ENCODE measurements around the gene RPTOR.

DNA sequence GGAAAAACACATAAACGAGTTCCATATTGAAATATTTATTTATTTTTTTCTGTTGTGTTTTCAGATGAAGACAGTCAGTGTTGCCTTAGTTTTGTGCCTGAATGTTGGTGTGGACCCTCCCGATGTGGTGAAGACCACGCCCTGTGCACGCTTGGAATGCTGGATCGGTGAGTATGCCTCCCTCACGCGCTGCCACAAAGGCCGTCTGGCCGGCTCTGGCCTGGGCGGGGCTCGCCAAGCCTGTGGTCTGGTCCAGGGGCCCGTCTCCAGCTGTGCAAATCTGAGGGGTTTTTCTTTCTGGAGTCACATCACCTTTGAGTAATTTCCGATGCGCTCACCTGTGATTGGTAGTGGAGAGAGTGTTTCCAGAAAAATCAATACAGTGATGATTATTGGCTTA is 81.0 kb downstream of the RPTOR start:
- TF ChIP-seq, protein P1, sequence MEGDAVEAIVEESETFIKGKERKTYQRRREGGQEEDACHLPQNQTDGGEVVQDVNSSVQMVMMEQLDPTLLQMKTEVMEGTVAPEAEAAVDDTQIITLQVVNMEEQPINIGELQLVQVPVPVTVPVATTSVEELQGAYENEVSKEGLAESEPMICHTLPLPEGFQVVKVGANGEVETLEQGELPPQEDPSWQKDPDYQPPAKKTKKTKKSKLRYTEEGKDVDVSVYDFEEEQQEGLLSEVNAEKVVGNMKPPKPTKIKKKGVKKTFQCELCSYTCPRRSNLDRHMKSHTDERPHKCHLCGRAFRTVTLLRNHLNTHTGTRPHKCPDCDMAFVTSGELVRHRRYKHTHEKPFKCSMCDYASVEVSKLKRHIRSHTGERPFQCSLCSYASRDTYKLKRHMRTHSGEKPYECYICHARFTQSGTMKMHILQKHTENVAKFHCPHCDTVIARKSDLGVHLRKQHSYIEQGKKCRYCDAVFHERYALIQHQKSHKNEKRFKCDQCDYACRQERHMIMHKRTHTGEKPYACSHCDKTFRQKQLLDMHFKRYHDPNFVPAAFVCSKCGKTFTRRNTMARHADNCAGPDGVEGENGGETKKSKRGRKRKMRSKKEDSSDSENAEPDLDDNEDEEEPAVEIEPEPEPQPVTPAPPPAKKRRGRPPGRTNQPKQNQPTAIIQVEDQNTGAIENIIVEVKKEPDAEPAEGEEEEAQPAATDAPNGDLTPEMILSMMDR (conservative IDR thresholded peaks at IDR 0.05 in 1 of 2, IDR thresholded peaks at IDR 0.05 in 1 of 2; ENCODE audit: low read depth in 1 of 2, low read length in 2 of 2): no peak
- TF ChIP-seq EZH2 (IDR thresholded peaks at IDR 0.05; ENCODE audit: low read length, missing control alignments): no peak
